MCF 10A (cell line): ENCODE data around the gene RRM2. TPM values are rescaled to one million over a fixed set of nuclear protein-coding genes. Genes with fewer than 3 reads are reported as not detected.
"Not testable (repeated sequence)": the region's sequence is repeated elsewhere in the genome, so short reads cannot be mapped to it uniquely, and the experiment has no call there.

ENCODE experiments used
- BruUV-seq: library from RNA; stranded (reverse); fragments of 400-500 nt; replicated peaks from 2 replicates; lab custom pipeline; 2021; lab: Mats Ljungman, UMichigan
- CTCF ChIA-PET: fragments of 300-600 bp; sonication (Branson Sonifier 250); formaldehyde crosslinking; extraction: SDS; loops from one replicate; lab custom pipeline; 2021; ENCODE audit warnings: antibody characterized with exemption, inconsistent platforms; lab: Yijun Ruan, JAX
- POLR2A ChIA-PET: fragments of 300-600, 350-650 bp; sonication (Branson Sonifier 250); formaldehyde crosslinking; extraction: SDS; loops from one replicate; lab custom pipeline; 2020; ENCODE audit warnings: antibody characterized with exemption, inconsistent platforms; lab: Yijun Ruan, JAX
- DNase-seq: peaks from one replicate; pipeline ENCODE4 v3.0.0-alpha.2; 2018; ENCODE audit not compliant: unreplicated experiment
- H3K27ac Mint-ChIP-seq: one replicate; pipeline ENCODE4 v1.8.0; 2022; ENCODE audit warnings: mild to moderate bottlenecking, low read depth, mixed read lengths; ENCODE audit not compliant: unreplicated experiment
- H3K27me3 Mint-ChIP-seq: one replicate; pipeline ENCODE4 v1.8.0; 2022; ENCODE audit warnings: mixed read lengths; ENCODE audit not compliant: insufficient read depth, unreplicated experiment
- H3K36me3 Mint-ChIP-seq: one replicate; pipeline ENCODE4 v1.8.0; 2022; ENCODE audit warnings: mild to moderate bottlenecking, moderate library complexity, mixed read lengths; ENCODE audit not compliant: insufficient read depth, unreplicated experiment
- H3K4me1 Mint-ChIP-seq: one replicate; pipeline ENCODE4 v1.8.0; 2022; ENCODE audit warnings: mixed read lengths; ENCODE audit not compliant: insufficient read depth, unreplicated experiment
- H3K4me3 Mint-ChIP-seq: one replicate; pipeline ENCODE4 v1.8.0; 2022; ENCODE audit warnings: mild to moderate bottlenecking, moderate library complexity, mixed read lengths; ENCODE audit not compliant: unreplicated experiment
- H3K9me3 Mint-ChIP-seq: one replicate; pipeline ENCODE4 v1.8.0; 2022; ENCODE audit warnings: mixed read lengths; ENCODE audit not compliant: unreplicated experiment
- intact Hi-C: fragments of 100-400 bp; cut with micrococcal nuclease; formaldehyde crosslinking; loops from 2 replicates; pipeline ENCODE4 v1.14.1; 2022
- total RNA-seq: library from RNA; stranded (reverse); gene quantifications from 2 replicates; pipeline ENCODE4 v1.2.3, GENCODE V29; 2022
- TF ChIP-seq, protein P1 (sequence below): fragments of 200-600 bp; IDR thresholded peaks from one replicate; pipeline ENCODE4 v1.8.0; 2022; ENCODE audit warnings: antibody characterized with exemption, mild to moderate bottlenecking; ENCODE audit not compliant: unreplicated experiment

RRM2 gene
- total RNA-seq, 1 experiment from 2014 or later = 41.8 TPM

DNA sequence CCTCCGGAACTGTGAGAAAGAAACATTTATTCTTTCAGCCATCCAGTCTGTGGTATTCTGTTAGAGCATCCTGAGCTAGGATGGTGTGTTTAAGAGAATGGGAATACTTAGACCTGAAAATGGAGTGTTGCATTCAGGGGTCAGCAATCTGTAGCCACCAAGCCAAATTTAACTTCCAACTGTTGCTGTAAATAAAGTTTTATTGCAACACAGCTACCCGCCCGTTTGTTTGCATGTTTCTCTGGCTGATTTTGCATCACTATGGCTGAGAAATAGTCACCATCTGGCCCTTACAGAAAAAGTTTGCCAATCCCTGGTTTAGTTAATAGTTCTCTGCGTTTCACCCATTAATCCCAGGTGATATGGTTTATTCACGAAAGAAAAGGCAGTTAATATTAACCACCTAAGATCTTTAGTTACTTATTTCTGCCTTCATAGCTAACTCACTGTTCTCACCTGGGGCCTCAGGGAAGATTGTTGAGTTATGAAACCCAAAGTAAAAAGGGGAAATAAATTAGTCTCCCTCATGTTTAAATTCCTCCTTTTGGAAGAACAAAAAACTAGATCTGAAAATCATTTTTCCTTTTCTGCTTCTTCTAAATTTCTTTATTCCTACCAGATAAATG is 32.9 kb upstream of the RRM2 start:
- CTCF ChIA-PET = interaction anchor here (0.6 to 2.9 kb wide), 2 partner anchors 15 to 17 kb away, joined by 3 to 21 read pairs; no protein-coding TSS in a partner anchor
- no peak overlapping the region for H3K27ac Mint-ChIP-seq
- intact Hi-C loops = no loop called here
- H3K9me3 Mint-ChIP-seq = no peaks in the 10 kb centered on the region
- no TSS peak for BruUV-seq
- H3K36me3 Mint-ChIP-seq = no peaks in the 10 kb centered on the region
- H3K27me3 Mint-ChIP-seq = peaks cover 16% of the 10 kb centered on the region
- no peak overlapping the region for H3K4me3 Mint-ChIP-seq
- H3K4me1 Mint-ChIP-seq = peaks cover 3% of the 10 kb centered on the region
- TF ChIP-seq, protein P1, sequence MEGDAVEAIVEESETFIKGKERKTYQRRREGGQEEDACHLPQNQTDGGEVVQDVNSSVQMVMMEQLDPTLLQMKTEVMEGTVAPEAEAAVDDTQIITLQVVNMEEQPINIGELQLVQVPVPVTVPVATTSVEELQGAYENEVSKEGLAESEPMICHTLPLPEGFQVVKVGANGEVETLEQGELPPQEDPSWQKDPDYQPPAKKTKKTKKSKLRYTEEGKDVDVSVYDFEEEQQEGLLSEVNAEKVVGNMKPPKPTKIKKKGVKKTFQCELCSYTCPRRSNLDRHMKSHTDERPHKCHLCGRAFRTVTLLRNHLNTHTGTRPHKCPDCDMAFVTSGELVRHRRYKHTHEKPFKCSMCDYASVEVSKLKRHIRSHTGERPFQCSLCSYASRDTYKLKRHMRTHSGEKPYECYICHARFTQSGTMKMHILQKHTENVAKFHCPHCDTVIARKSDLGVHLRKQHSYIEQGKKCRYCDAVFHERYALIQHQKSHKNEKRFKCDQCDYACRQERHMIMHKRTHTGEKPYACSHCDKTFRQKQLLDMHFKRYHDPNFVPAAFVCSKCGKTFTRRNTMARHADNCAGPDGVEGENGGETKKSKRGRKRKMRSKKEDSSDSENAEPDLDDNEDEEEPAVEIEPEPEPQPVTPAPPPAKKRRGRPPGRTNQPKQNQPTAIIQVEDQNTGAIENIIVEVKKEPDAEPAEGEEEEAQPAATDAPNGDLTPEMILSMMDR = no peak
- no peak for DNase-seq
- POLR2A ChIA-PET = no interaction called here

DNA sequence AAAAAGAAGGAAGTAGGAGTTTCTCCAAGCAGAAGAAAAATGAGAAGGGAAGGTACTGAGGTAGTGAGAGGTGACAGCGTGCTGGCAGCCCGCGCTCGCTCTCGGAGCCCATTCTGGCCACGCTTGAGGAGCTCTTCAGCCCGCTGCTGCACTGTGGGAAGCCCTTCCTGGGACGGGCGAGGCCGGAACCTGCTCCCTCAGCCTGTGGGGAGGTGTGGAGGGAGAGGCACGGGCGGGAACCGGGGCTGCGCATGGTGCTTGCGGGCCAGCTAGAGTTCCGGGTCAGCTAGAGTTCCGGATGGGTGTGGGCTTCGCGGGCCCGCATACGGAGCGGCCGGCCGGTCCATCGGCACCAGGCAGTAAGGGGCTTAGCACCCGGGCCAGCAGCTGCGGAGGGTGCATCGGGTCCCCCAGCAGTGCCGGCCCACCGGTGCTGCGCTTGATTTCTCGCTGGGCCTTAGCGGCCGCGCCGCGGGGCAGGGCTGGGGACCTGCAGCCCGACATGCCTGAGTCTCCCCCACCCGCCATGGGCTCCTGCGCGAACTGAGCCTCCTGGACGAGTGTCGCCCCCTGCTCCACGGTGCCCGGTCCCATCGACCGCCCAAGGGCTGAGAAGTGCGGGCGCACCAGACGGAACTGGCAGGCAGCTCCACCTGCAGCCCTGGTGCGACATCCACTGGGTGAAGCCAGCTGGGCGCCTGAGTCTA is 31.2 kb upstream of the RRM2 start:
- POLR2A ChIA-PET = no interaction called here
- DNase-seq = no peak
- Mint-ChIP-seq H3K4me1 (peaks cover 11% of the 10 kb centered on the region), H3K36me3 (no peaks in the 10 kb centered on the region), H3K27ac (no peak overlapping the region), H3K4me3 (no peak overlapping the region), H3K27me3 (peaks cover 10% of the 10 kb centered on the region), H3K9me3 (no peaks in the 10 kb centered on the region)
- no TSS peak for BruUV-seq
- intact Hi-C loops = no loop called here
- CTCF ChIA-PET = interaction anchor here (0.6 to 2.9 kb wide), 6 partner anchors 12 to 586 kb away, joined by 3 to 21 read pairs (median 4); no protein-coding TSS in a partner anchor
- TF ChIP-seq, protein P1 = no peak

DNA sequence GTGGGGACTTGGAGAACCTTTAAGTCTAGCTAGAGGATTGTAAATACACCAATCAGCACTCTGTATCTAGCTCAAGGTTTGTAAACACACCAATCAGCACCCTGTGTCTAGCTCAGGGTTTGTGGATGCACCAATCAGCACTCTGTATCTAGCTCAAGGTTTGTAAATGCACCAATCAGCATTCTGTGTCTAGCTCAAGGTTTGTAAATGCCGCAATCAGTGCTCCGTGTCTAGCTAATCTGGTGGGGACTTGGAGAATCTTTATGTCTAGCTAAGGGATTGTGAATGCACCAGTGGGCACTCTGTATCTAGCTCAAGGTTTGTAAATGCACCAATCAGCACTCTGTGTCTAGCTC is 30.7 kb upstream of the RRM2 start:
- H3K27ac Mint-ChIP-seq, H3K4me3 Mint-ChIP-seq, intact Hi-C loops, DNase-seq, BruUV-seq, H3K36me3 Mint-ChIP-seq, H3K9me3 Mint-ChIP-seq: not testable (repeated sequence)
- ChIA-PET POLR2A (interaction anchor here (0.7 kb wide), 1 partner anchor 20 kb away, joined by 3 read pairs; no protein-coding TSS in a partner anchor), CTCF (interaction anchor here (0.6 to 2.3 kb wide), 5 partner anchors 9 to 347 kb away, joined by 3 to 9 read pairs (median 4); no protein-coding TSS in a partner anchor)
- Mint-ChIP-seq H3K27me3 (peaks cover 10% of the 10 kb centered on the region), H3K4me1 (peaks cover 11% of the 10 kb centered on the region)

DNA sequence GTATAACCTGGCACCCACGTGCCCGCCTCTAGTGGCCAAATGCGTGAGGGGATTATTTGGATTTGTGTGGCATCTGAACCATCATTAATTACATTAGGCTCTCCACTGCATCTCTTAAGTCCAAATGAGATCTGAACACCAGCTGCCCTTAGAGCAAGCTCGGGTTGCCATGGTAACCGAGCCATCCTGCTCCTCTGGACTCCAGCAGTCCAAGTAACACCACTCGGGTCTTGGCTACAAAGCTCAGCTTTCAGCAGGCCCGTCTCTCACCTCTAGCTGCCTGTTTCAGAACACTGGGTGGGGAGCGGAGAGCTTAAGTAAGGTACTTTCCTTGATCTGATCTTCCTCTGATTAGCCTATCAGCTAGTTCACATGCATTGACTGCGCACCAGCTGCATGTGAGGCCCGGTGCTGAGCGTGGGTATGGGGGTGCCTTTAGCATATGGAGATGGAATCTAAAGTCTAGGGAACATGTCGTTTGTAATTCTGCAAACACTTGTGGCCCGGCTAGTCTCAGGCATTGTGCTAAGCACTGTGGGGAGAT is 28.2 kb upstream of the RRM2 start:
- H3K4me3 Mint-ChIP-seq = no peak overlapping the region
- no TSS peak for BruUV-seq
- no peaks in the 10 kb centered on the region for H3K9me3 Mint-ChIP-seq
- H3K27me3 Mint-ChIP-seq = peaks cover 10% of the 10 kb centered on the region
- no peaks in the 10 kb centered on the region for H3K36me3 Mint-ChIP-seq
- POLR2A ChIA-PET = no interaction called here
- CTCF ChIA-PET = interaction anchor here (1.1 to 7.4 kb wide), 2 partner anchors 23 to 341 kb away, joined by 3 to 127 read pairs; no protein-coding TSS in a partner anchor
- TF ChIP-seq, protein P1 = no peak
- DNase-seq = no peak
- H3K27ac Mint-ChIP-seq = no peak overlapping the region
- intact Hi-C loops = no loop called here
- H3K4me1 Mint-ChIP-seq = peaks cover 18% of the 10 kb centered on the region
